ENCODE measurements around the gene ADCY6. TPM values are rescaled to one million over a fixed set of nuclear protein-coding genes. Genes with fewer than 3 reads are reported as not detected.

ADCY6 gene
- total RNA-seq, 2 experiments from 2014 or later: not detected

DNA sequence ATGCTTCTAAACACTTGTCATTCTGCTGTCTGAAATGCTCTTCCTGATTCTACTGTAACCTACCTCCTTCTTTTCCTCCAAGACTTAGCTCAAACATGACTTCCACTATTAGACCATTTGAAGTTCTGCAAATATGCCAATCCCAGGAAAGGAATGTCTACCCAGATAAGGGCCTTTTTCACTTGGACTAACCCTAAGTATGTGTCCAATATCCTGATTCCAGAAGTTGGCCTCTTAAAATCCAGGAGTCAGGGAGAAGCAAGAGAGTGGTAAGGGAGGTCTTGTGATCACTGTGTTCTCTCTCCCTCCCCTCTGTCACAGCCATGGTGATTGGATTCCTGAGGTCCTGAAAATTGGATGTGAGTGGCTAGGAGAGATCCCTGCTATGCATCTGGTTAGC lies 30.2 kb downstream of the ADCY6 start:
- H3K9me3 Mint-ChIP-seq: no peaks in the 10 kb centered on the region
- ChIA-PET POLR2A (no interaction called here), CTCF (no interaction called here)
- no peaks in the 10 kb centered on the region for H3K27me3 ChIP-seq (ENCODE audit: control insufficient read depth in 1 of 2, insufficient read depth in 2 of 2, low read length in 2 of 2)
- H3K4me3 Mint-ChIP-seq: no peak overlapping the region
- DNase-seq (no peak), ATAC-seq (ENCODE audit: poor library complexity) (no peak)
- no peak overlapping the region for H3K27ac Mint-ChIP-seq
- H3K36me3 ChIP-seq (ENCODE audit: insufficient read depth, low read length): no peaks in the 10 kb centered on the region
- H3K4me1 ChIP-seq (ENCODE audit: insufficient read depth, low read length): no peaks in the 10 kb centered on the region
- H3K27ac ChIP-seq (ENCODE audit: low read depth in 1 of 2, low read length in 2 of 2): no peak overlapping the region
- H3K9me3 ChIP-seq (ENCODE audit: control insufficient read depth in 1 of 2, insufficient read depth in 1 of 2, low read length in 2 of 2): no peaks in the 10 kb centered on the region
- no peaks in the 10 kb centered on the region for H3K27me3 Mint-ChIP-seq
- H3K4me1 Mint-ChIP-seq (ENCODE audit: low read depth): no peaks in the 10 kb centered on the region
- intact Hi-C loops (cut with DNase I, micrococcal nuclease): no loop called here
- H3K4me3 ChIP-seq (ENCODE audit: low read length): no peak overlapping the region
- TF ChIP-seq, protein P1, sequence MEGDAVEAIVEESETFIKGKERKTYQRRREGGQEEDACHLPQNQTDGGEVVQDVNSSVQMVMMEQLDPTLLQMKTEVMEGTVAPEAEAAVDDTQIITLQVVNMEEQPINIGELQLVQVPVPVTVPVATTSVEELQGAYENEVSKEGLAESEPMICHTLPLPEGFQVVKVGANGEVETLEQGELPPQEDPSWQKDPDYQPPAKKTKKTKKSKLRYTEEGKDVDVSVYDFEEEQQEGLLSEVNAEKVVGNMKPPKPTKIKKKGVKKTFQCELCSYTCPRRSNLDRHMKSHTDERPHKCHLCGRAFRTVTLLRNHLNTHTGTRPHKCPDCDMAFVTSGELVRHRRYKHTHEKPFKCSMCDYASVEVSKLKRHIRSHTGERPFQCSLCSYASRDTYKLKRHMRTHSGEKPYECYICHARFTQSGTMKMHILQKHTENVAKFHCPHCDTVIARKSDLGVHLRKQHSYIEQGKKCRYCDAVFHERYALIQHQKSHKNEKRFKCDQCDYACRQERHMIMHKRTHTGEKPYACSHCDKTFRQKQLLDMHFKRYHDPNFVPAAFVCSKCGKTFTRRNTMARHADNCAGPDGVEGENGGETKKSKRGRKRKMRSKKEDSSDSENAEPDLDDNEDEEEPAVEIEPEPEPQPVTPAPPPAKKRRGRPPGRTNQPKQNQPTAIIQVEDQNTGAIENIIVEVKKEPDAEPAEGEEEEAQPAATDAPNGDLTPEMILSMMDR (IDR thresholded peaks at IDR 0.05): no peak
- no peaks in the 10 kb centered on the region for H3K36me3 Mint-ChIP-seq (ENCODE audit: low read depth)

GRCh38 chr12:48758186-48758585 lies 30.7 kb downstream of the ADCY6 start:
- Histone ChIP-seq H3K27me3 (ENCODE audit: control insufficient read depth in 1 of 2, insufficient read depth in 2 of 2, low read length in 2 of 2) (no peaks in the 10 kb centered on the region), H3K9me3 (ENCODE audit: control insufficient read depth in 1 of 2, insufficient read depth in 1 of 2, low read length in 2 of 2) (no peaks in the 10 kb centered on the region), H3K36me3 (ENCODE audit: insufficient read depth, low read length) (no peaks in the 10 kb centered on the region), H3K4me1 (ENCODE audit: insufficient read depth, low read length) (no peaks in the 10 kb centered on the region), H3K27ac (ENCODE audit: low read depth in 1 of 2, low read length in 2 of 2) (no peak overlapping the region), H3K4me3 (ENCODE audit: low read length) (no peak overlapping the region)
- Mint-ChIP-seq H3K27me3 (no peaks in the 10 kb centered on the region), H3K36me3 (ENCODE audit: low read depth) (no peaks in the 10 kb centered on the region), H3K9me3 (no peaks in the 10 kb centered on the region), H3K27ac (no peak overlapping the region), H3K4me1 (ENCODE audit: low read depth) (no peaks in the 10 kb centered on the region), H3K4me3 (no peak overlapping the region)
- POLR2A ChIA-PET: no interaction called here
- TF ChIP-seq, protein P1 (IDR thresholded peaks at IDR 0.05): no peak
- CTCF ChIA-PET: no interaction called here
- no peak for ATAC-seq (ENCODE audit: poor library complexity)
- DNase-seq: no peak
- intact Hi-C loops (cut with DNase I, micrococcal nuclease): no loop called here

GRCh38 chr12:48750769-48751356 lies 38.0 kb downstream of the ADCY6 start:
- no peaks in the 10 kb centered on the region for H3K36me3 ChIP-seq (ENCODE audit: insufficient read depth, low read length)
- ChIA-PET POLR2A (no interaction called here), CTCF (no interaction called here)
- no peaks in the 10 kb centered on the region for H3K4me1 ChIP-seq (ENCODE audit: insufficient read depth, low read length)
- Mint-ChIP-seq H3K36me3 (ENCODE audit: low read depth) (no peaks in the 10 kb centered on the region), H3K27me3 (no peaks in the 10 kb centered on the region), H3K4me1 (ENCODE audit: low read depth) (no peaks in the 10 kb centered on the region), H3K4me3 (no peak overlapping the region), H3K27ac (no peak overlapping the region), H3K9me3 (no peaks in the 10 kb centered on the region)
- no peak for DNase-seq
- ATAC-seq (ENCODE audit: poor library complexity): no peak
- no peak overlapping the region for H3K4me3 ChIP-seq (ENCODE audit: low read length)
- intact Hi-C loops (cut with DNase I, micrococcal nuclease): loop anchor here in 1 of 2 experiments (5.0 kb wide), 1 partner anchor 141 kb away; no protein-coding TSS in a partner anchor
- H3K27ac ChIP-seq (ENCODE audit: low read depth in 1 of 2, low read length in 2 of 2): no peak overlapping the region
- no peaks in the 10 kb centered on the region for H3K27me3 ChIP-seq (ENCODE audit: control insufficient read depth in 1 of 2, insufficient read depth in 2 of 2, low read length in 2 of 2)
- TF ChIP-seq, protein P1 (IDR thresholded peaks at IDR 0.05): no peak
- H3K9me3 ChIP-seq (ENCODE audit: control insufficient read depth in 1 of 2, insufficient read depth in 1 of 2, low read length in 2 of 2): no peaks in the 10 kb centered on the region

Measured in CD4-positive, alpha-beta T cell (primary cell).